Tongue (tissue), 2 donors: ENCODE measurements around the gene LYST. TPM values are rescaled to one million over a fixed set of nuclear protein-coding genes. Genes with fewer than 3 reads are reported as not detected.
"Not testable (repeated sequence)": the region's sequence is repeated elsewhere in the genome, so short reads cannot be mapped to it uniquely, and the experiment has no call there.

Source experiments
- DNase-seq: peaks from one replicate; pipeline ENCODE4 v3.0.0-alpha.2; 2015
- total RNA-seq: library from RNA; depleted of rRNA; stranded (reverse); fragments of >200 nt; gene quantifications from one replicate; pipeline ENCODE4 v1.2.3, GENCODE V29; 2014

LYST gene
- total RNA-seq, 1 donor from 2014 or later = 34.0 TPM

- no peak for DNase-seq
Measured at GRCh38 chr1:235820061-235820460, 46.6 kb downstream of the LYST start.

- DNase-seq = no peak
Measured at GRCh38 chr1:235818632-235819136, 48.0 kb downstream of the LYST start.

GRCh38 chr1:235817101-235817728 lies 49.5 kb downstream of the LYST start:
- no peak for DNase-seq

- DNase-seq = peak; percentile 26
Measured at GRCh38 chr1:235809688-235810397, 56.9 kb downstream of the LYST start.

- no peak for DNase-seq
Measured at GRCh38 chr1:235808223-235808622, 58.5 kb downstream of the LYST start.

GRCh38 chr1:235806123-235806522 lies 60.6 kb downstream of the LYST start:
- DNase-seq = no peak

- DNase-seq = no peak
Measured at GRCh38 chr1:235802573-235803346, 63.9 kb downstream of the LYST start.

- no peak for DNase-seq
Measured at GRCh38 chr1:235799264-235799663, 67.4 kb downstream of the LYST start.

- DNase-seq = no peak
Measured at GRCh38 chr1:235791532-235792060, 75.1 kb downstream of the LYST start.

- DNase-seq = no peak
Measured at GRCh38 chr1:235790123-235790522, 76.6 kb downstream of the LYST start.

- DNase-seq = not testable (repeated sequence)
Measured at GRCh38 chr1:235786227-235786898, 80.3 kb downstream of the LYST start.

- no peak for DNase-seq
Measured at GRCh38 chr1:235784950-235785349, 81.8 kb downstream of the LYST start.

- peak; percentile 69 for DNase-seq
Measured at GRCh38 chr1:235783148-235783776, 83.4 kb downstream of the LYST start.

- DNase-seq = peak; percentile 1
Measured at GRCh38 chr1:235782601-235783000, 84.1 kb downstream of the LYST start.

- peak; percentile 0 for DNase-seq
Measured at GRCh38 chr1:235781807-235782206, 84.9 kb downstream of the LYST start.

GRCh38 chr1:235779770-235780169 lies 86.9 kb downstream of the LYST start:
- DNase-seq = no peak

- no peak for DNase-seq
Measured at GRCh38 chr1:235776396-235776795, 90.3 kb downstream of the LYST start.

GRCh38 chr1:235775246-235775860 lies 91.4 kb downstream of the LYST start:
- DNase-seq = no peak

GRCh38 chr1:235767795-235768194 lies 98.9 kb downstream of the LYST start:
- no peak for DNase-seq

GRCh38 chr1:235766794-235767285 lies 99.9 kb downstream of the LYST start:
- peak; percentile 7 for DNase-seq

- DNase-seq = no peak
Measured at GRCh38 chr1:235763962-235764361, 102.7 kb downstream of the LYST start.
